Hepatocyte (in vitro differentiated cells): ENCODE measurements around the gene ZNF547.

ENCODE experiments used
- EZH2 ChIP-seq: fragments of 200-600 bp; sonication (generic); IDR thresholded peaks from 2 replicates; pipeline ENCODE4 v1.6.1; 2016; ENCODE audit warnings: antibody characterized with exemption, mild to moderate bottlenecking, borderline replicate concordance
- EZH2phosphoT487 ChIP-seq: fragments of 200-600 bp; sonication (generic); IDR thresholded peaks from one replicate; pipeline ENCODE4 v1.6.1; 2018; ENCODE audit warnings: antibody characterized with exemption, mild to moderate bottlenecking, low read depth, moderate library complexity; ENCODE audit not compliant: unreplicated experiment, severe bottlenecking
- TF ChIP-seq, protein P1 (sequence below): fragments of 200-600 bp; sonication (generic); IDR thresholded peaks from 2 replicates; pipeline ENCODE4 v1.5.1; 2016; ENCODE audit warnings: antibody characterized with exemption, mild to moderate bottlenecking; ENCODE audit not compliant: poor library complexity

DNA sequence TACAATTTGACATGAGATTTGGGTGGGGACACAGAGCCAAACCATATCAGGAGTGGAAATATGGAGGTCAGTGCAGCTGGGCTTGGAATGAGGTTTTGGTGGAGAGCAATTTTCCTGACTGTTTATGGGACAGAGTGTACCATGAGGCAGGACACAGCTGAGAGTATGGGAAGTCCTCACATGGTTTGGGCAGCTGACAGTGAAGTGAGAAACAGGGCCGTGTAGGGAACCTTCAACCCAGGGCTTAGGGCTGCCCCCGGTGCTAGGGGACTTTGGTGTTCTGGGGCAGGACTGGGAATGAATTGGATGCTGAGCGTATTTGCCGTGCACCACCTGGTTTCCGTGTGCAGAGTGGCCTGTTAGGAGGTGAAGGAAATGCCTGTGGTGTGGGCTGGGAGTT, 32.4 kb downstream of the ZNF547 start:
- TF ChIP-seq, protein P1, sequence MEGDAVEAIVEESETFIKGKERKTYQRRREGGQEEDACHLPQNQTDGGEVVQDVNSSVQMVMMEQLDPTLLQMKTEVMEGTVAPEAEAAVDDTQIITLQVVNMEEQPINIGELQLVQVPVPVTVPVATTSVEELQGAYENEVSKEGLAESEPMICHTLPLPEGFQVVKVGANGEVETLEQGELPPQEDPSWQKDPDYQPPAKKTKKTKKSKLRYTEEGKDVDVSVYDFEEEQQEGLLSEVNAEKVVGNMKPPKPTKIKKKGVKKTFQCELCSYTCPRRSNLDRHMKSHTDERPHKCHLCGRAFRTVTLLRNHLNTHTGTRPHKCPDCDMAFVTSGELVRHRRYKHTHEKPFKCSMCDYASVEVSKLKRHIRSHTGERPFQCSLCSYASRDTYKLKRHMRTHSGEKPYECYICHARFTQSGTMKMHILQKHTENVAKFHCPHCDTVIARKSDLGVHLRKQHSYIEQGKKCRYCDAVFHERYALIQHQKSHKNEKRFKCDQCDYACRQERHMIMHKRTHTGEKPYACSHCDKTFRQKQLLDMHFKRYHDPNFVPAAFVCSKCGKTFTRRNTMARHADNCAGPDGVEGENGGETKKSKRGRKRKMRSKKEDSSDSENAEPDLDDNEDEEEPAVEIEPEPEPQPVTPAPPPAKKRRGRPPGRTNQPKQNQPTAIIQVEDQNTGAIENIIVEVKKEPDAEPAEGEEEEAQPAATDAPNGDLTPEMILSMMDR, result no peak
- TF ChIP-seq EZH2 (no peak), EZH2phosphoT487 (no peak)
